GM19324 (cell line): ENCODE data around the gene CLIC1.

ENCODE experiments used
- ATAC-seq: cut with Tn5 transposase; IDR thresholded peaks from one replicate; pipeline ENCODE4 v1.9.1; 2021; ENCODE audit warnings: mild to moderate bottlenecking, moderate library complexity; ENCODE audit not compliant: unreplicated experiment, low FRiP score

The CLIC1 gene

GRCh38 chr6:31707701-31708100 lies 28.6 kb downstream of the CLIC1 start:
- ATAC-seq: no peak

- no peak for ATAC-seq
These were observed 29.7 kb downstream of the CLIC1 start, which contains the start of gene LY6G6F for GRCh38 chr6:31706599-31706998. TSS of gene LY6G6F (plus strand) at chr6:31706866. CDS start at chr6:31706907, 41 bp downstream.

GRCh38 chr6:31705931-31706330 lies 30.4 kb downstream of the CLIC1 start:
- ATAC-seq: no peak

GRCh38 chr6:31702819-31703716 lies 33.3 kb downstream of the CLIC1 start, which contains the start of gene ABHD16A:
TSS of gene ABHD16A (minus strand) at chr6:31703324. CDS start at chr6:31703281, 43 bp downstream.
- peak; percentile 79 for ATAC-seq

DNA sequence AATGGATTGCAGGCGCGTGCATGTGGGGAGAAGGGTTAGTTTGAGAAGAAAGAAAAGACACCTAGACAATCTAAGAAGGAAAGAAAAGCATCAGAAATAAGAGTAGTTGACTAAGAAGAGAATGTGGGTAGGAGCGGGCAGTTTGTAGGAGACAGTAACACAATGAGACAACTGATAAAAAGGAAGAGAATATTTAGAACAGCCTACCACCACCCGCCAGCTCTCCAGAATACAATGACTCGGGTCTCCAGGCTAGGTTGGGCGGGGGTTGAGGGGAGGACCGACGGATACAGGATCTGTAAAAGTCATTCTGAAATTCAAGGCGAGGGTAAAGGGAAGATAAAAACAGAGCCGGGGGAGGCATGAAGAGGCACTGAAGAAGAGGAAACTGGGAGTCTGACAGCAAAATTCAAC lies 33.9 kb downstream of the CLIC1 start:
- ATAC-seq: no peak

GRCh38 chr6:31701666-31702404 lies 34.5 kb downstream of the CLIC1 start:
- no peak for ATAC-seq

GRCh38 chr6:31700740-31701401 lies 35.5 kb downstream of the CLIC1 start:
- ATAC-seq: no peak

- ATAC-seq: no peak
These were observed 38.8 kb downstream of the CLIC1 start for GRCh38 chr6:31697555-31697954.

DNA sequence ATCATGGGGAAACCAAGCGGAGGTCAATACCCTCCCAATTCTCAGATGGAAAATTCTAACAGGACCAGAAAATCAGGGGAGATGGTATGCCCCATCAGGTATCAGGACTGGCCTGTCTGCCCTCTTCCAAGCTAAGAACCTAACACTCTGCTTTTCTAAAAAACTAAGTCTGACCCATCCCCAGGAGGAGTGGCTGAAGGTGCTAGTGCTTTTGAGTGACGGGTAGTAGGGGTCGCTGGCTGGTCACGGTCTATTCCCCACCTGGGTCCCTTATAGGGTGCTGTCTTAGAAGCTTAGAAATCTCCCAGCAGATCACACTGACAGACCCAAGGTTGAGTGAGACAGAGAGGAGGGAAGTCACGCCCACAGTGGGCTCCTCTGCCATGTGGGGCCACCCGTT lies 42.8 kb downstream of the CLIC1 start:
- ATAC-seq: no peak

- no peak for ATAC-seq
These were observed 43.4 kb downstream of the CLIC1 start for GRCh38 chr6:31692886-31693285.

- ATAC-seq: no peak
These were observed 44.0 kb downstream of the CLIC1 start for GRCh38 chr6:31692353-31692752.

DNA sequence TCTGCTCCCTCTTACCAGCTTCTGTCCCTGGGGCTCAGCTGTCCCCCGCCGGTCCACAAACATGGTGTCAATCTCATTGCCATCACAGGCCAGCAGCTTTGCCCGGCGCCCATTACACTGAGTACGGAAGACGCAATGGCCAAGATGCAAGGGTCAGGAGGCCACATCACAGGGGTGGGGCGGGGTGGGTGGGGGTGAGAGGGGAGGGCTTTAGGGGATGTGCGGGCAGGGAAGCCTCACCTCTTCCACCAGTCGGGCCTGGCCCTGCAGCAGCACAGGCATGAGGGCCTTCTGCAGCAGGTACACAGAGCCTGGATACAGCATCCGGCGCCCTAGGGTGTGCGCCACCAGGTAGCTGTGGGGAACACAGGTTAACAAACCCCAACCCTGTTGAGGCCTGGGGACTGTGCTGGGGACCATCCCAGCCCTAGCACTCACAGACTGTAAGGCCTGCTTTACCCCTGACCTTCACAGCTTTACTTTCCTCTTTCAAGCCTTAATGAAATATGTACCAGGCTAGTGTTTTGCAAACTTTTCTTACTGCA lies 44.7 kb downstream of the CLIC1 start:
- ATAC-seq: no peak

- no peak for ATAC-seq
These were observed 45.3 kb downstream of the CLIC1 start for GRCh38 chr6:31691078-31691463.

DNA sequence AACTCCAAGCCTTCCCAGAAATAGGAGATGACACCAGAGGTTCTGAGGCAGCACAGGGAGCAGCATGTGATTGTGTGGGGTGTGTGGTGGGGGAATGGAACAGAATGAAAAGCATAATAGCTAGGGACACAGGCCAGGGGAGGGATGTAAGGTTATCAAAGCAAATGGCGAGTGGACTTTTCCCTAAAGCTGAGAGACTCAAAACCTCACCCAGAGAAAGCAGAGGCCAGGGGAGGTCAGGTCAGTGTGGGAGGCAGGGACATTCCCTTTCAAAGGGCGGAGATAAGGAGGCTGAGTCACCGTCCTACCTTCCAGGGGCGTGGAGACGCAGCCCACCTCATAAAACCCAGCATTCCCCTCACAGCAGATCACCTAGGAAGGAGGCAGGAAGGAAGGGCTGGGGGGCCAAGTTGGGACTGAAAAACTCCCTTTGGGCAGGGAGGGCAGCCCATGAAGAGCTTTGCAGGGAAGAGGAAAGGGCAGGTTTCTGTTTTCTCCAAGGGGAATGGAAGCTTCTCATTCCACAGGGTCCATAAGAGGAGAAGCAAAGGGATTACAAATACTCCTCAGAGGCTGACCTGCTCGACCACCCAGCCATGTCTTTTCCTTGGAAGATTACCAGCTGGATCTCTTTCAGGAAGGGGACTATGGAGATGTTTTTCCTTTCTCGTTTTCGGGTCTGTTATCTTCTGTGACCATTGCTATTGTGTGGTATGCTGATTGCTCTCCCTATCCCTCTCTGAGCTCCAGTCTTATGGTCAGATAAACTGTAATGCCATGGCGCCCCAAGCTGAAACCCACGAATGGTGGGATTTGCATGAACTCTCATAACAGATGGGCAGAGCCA lies 45.9 kb downstream of the CLIC1 start:
- no peak for ATAC-seq

- ATAC-seq: no peak
These were observed 46.9 kb downstream of the CLIC1 start for GRCh38 chr6:31689249-31690110.

GRCh38 chr6:31687860-31688693 lies 48.3 kb downstream of the CLIC1 start:
- ATAC-seq: no peak

DNA sequence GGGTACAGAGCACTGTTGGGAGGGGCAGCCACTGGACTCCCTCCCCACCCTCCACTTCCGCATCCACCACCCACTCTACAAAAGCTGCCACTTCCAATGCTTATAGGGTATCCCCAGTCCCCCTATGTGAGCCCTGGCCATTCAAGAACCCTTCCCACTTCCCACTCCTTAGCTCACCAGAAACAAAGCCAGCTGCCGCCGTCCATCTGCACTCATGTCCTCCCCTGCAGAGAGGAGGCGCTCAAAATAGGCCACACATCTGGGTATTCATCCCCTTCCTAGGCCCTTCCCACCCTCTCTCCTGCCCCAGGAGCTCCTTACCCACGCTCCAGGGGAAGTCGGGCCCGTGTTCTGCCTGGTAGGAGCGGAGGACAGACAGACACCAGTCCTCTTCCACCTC lies 49.0 kb downstream of the CLIC1 start:
- ATAC-seq: no peak

DNA sequence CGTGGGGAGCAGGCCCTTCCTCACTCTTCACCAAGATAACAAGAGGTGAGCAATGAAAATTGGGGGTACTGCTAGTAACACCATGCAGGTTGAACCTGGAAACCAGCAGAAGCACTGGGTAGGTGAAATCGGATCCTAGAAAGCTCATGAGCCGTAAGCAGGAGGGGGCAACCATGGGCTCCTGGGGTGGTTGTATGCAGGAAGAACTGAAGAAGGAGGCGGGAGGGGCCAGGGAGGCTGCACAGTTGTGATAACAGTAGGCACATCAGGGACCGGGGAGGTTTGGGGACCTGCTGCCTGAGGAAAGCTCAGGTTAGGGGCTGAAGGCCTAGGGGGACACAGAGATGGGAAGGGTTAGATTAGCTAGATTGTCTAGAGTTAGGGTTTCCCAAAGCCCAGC lies 49.8 kb downstream of the CLIC1 start:
- ATAC-seq: no peak
